GM12875 (cell line): ENCODE results near the gene RNU6-9.

Source experiments
- H3K4me3 ChIP-seq: one replicate; pipeline ENCODE4 v1.5.1; 2011; ENCODE audit warnings: low read depth, low read length, control low read depth
- TF ChIP-seq, protein P1 (sequence below): IDR thresholded peaks from 2 replicates; pipeline ENCODE4 v1.5.1; 2011; ENCODE audit warnings: low read depth, mild to moderate bottlenecking, control low read depth, inconsistent platforms, low read length, moderate library complexity, borderline replicate concordance; ENCODE audit not compliant: insufficient read depth

The RNU6-9 gene

GRCh38 chr19:942133-942645, 48.9 kb downstream of the RNU6-9 start:
- H3K4me3 ChIP-seq = no peak overlapping the region

More at GRCh38 chr19:942133-942645, 48.9 kb downstream of the RNU6-9 start:
- TF ChIP-seq, protein P1, sequence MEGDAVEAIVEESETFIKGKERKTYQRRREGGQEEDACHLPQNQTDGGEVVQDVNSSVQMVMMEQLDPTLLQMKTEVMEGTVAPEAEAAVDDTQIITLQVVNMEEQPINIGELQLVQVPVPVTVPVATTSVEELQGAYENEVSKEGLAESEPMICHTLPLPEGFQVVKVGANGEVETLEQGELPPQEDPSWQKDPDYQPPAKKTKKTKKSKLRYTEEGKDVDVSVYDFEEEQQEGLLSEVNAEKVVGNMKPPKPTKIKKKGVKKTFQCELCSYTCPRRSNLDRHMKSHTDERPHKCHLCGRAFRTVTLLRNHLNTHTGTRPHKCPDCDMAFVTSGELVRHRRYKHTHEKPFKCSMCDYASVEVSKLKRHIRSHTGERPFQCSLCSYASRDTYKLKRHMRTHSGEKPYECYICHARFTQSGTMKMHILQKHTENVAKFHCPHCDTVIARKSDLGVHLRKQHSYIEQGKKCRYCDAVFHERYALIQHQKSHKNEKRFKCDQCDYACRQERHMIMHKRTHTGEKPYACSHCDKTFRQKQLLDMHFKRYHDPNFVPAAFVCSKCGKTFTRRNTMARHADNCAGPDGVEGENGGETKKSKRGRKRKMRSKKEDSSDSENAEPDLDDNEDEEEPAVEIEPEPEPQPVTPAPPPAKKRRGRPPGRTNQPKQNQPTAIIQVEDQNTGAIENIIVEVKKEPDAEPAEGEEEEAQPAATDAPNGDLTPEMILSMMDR = no peak
